Measurements from ENCODE around the gene SESN3. TPM values are rescaled to one million over a fixed set of nuclear protein-coding genes. Genes with fewer than 3 reads are reported as not detected.

Gene SESN3
- total RNA-seq, 1 experiment from 2014 or later, result 4.9 TPM

DNA sequence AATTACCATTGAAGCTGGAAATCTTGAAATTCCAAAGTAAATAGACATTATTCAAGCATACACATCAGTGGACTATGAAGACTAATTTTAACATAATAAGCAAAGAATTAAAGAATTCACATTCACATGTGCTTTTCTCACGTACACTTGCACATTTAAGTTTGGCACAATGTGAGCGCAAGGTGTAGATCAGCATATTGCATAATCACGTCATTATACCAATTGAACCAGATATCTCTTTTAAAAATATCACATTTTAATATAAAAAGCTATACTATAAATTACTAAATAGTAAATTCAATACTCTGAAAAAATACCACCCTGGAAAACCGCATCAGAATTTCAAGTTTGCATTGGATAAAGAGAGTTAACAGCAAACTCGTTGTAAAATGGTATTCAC lies 60.7 kb downstream of the SESN3 start:
- TF ChIP-seq, protein P1, sequence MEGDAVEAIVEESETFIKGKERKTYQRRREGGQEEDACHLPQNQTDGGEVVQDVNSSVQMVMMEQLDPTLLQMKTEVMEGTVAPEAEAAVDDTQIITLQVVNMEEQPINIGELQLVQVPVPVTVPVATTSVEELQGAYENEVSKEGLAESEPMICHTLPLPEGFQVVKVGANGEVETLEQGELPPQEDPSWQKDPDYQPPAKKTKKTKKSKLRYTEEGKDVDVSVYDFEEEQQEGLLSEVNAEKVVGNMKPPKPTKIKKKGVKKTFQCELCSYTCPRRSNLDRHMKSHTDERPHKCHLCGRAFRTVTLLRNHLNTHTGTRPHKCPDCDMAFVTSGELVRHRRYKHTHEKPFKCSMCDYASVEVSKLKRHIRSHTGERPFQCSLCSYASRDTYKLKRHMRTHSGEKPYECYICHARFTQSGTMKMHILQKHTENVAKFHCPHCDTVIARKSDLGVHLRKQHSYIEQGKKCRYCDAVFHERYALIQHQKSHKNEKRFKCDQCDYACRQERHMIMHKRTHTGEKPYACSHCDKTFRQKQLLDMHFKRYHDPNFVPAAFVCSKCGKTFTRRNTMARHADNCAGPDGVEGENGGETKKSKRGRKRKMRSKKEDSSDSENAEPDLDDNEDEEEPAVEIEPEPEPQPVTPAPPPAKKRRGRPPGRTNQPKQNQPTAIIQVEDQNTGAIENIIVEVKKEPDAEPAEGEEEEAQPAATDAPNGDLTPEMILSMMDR (conservative IDR thresholded peaks at IDR 0.05; ENCODE audit: low read depth, low read length), result no peak
- no peak for TF ChIP-seq EZH2 (IDR thresholded peaks at IDR 0.05; ENCODE audit: borderline replicate concordance, low read depth, low read length, poor library complexity, severe bottlenecking)
- no peak overlapping the region for H3K27ac ChIP-seq (ENCODE audit: low read depth, low read length, poor library complexity, severe bottlenecking)
- H3K9me3 ChIP-seq (ENCODE audit: low read depth, low read length, poor library complexity, severe bottlenecking), result no peaks in the 10 kb centered on the region
- ChIA-PET CTCF (no interaction called here), POLR2A (ENCODE audit: low non-redundant PET) (no interaction called here)
- no peaks in the 10 kb centered on the region for H3K36me3 ChIP-seq (ENCODE audit: insufficient read depth, low read length, poor library complexity, severe bottlenecking)
- intact Hi-C loops (cut with micrococcal nuclease; ENCODE audit: unreplicated experiment), result no loop called here
- DNase-seq (ENCODE audit: low spot score), result no peak
- no peaks in the 10 kb centered on the region for H3K27me3 ChIP-seq (replicated peaks; ENCODE audit: insufficient read depth, low read depth, low read length, poor library complexity)
- BruUV-seq (replicated peaks), result no TSS peak
- H3K4me1 ChIP-seq (ENCODE audit: insufficient read depth, low read length, poor library complexity, severe bottlenecking), result no peaks in the 10 kb centered on the region
- no peak overlapping the region for H3K4me3 ChIP-seq (ENCODE audit: low read depth, low read length, poor library complexity, severe bottlenecking)

DNA sequence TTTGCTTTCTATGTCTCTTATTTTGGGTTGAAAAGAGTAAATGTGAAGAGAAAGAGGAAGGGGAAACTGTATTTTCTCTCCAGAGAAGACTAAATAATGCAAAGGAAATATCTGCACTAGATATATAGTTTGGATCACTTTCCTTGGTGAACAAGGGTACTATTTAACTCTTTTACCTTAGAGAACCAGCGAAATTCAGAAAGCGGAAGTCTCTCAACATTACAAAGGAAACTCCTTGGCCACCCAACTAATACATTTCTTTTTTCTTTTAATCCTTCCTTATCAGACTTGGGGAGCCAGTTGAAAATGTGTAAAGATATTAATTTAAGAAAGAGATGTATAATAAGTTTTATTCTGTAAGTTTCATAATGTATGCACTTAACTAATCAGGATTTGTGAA lies 64.2 kb downstream of the SESN3 start:
- H3K27ac ChIP-seq (ENCODE audit: low read depth, low read length, poor library complexity, severe bottlenecking), result no peak overlapping the region
- DNase-seq (ENCODE audit: low spot score), result no peak
- H3K4me1 ChIP-seq (ENCODE audit: insufficient read depth, low read length, poor library complexity, severe bottlenecking), result no peaks in the 10 kb centered on the region
- no peaks in the 10 kb centered on the region for H3K9me3 ChIP-seq (ENCODE audit: low read depth, low read length, poor library complexity, severe bottlenecking)
- H3K4me3 ChIP-seq (ENCODE audit: low read depth, low read length, poor library complexity, severe bottlenecking), result no peak overlapping the region
- intact Hi-C loops (cut with micrococcal nuclease; ENCODE audit: unreplicated experiment), result no loop called here
- no TSS peak for BruUV-seq (replicated peaks)
- POLR2A ChIA-PET (ENCODE audit: low non-redundant PET), result no interaction called here
- TF ChIP-seq, protein P1 (conservative IDR thresholded peaks at IDR 0.05; ENCODE audit: low read depth, low read length), result no peak
- no peak for TF ChIP-seq EZH2 (IDR thresholded peaks at IDR 0.05; ENCODE audit: borderline replicate concordance, low read depth, low read length, poor library complexity, severe bottlenecking)
- CTCF ChIA-PET, result interaction anchor here (0.6 kb wide), 1 partner anchor 693 kb away, joined by 3 read pairs; no protein-coding TSS in a partner anchor
- no peaks in the 10 kb centered on the region for H3K36me3 ChIP-seq (ENCODE audit: insufficient read depth, low read length, poor library complexity, severe bottlenecking)
- H3K27me3 ChIP-seq (replicated peaks; ENCODE audit: insufficient read depth, low read depth, low read length, poor library complexity), result no peaks in the 10 kb centered on the region

DNA sequence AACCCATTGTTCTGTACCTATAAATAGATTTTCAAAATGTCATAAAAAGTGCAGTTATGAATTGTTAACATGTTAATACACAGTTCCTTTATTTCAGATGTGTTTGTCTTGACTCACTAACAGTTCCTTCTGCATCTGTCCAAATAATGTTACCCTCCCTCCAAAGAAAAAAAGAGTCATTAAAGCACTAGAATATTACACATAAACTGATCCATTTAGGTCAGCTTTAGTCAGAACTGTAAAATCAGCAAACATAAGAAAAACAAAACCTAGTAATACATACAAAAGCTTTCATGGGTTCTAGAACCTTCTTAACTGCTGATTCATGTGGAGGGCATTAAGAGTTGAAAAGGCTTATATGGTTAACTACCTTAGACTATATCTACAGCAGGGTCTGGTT lies 65.4 kb downstream of the SESN3 start:
- intact Hi-C loops (cut with micrococcal nuclease; ENCODE audit: unreplicated experiment), result no loop called here
- BruUV-seq (replicated peaks), result no TSS peak
- H3K9me3 ChIP-seq (ENCODE audit: low read depth, low read length, poor library complexity, severe bottlenecking), result no peaks in the 10 kb centered on the region
- no peaks in the 10 kb centered on the region for H3K36me3 ChIP-seq (ENCODE audit: insufficient read depth, low read length, poor library complexity, severe bottlenecking)
- no peaks in the 10 kb centered on the region for H3K27me3 ChIP-seq (replicated peaks; ENCODE audit: insufficient read depth, low read depth, low read length, poor library complexity)
- no peak overlapping the region for H3K27ac ChIP-seq (ENCODE audit: low read depth, low read length, poor library complexity, severe bottlenecking)
- no peak for DNase-seq (ENCODE audit: low spot score)
- CTCF ChIA-PET, result no interaction called here
- TF ChIP-seq, protein P1 (conservative IDR thresholded peaks at IDR 0.05; ENCODE audit: low read depth, low read length), result no peak
- no peak for TF ChIP-seq EZH2 (IDR thresholded peaks at IDR 0.05; ENCODE audit: borderline replicate concordance, low read depth, low read length, poor library complexity, severe bottlenecking)
- H3K4me3 ChIP-seq (ENCODE audit: low read depth, low read length, poor library complexity, severe bottlenecking), result no peak overlapping the region
- POLR2A ChIA-PET (ENCODE audit: low non-redundant PET), result no interaction called here
- H3K4me1 ChIP-seq (ENCODE audit: insufficient read depth, low read length, poor library complexity, severe bottlenecking), result no peaks in the 10 kb centered on the region

All from A673 (cell line).